NCI-H187 (cell line): ENCODE results near the gene ASB16.

ENCODE experiments used
- DNase-seq, 2 experiments: peaks; one replicate each; lab custom pipeline; 2025; lab: John Stamatoyannopoulos, UW

ASB16 gene

DNA sequence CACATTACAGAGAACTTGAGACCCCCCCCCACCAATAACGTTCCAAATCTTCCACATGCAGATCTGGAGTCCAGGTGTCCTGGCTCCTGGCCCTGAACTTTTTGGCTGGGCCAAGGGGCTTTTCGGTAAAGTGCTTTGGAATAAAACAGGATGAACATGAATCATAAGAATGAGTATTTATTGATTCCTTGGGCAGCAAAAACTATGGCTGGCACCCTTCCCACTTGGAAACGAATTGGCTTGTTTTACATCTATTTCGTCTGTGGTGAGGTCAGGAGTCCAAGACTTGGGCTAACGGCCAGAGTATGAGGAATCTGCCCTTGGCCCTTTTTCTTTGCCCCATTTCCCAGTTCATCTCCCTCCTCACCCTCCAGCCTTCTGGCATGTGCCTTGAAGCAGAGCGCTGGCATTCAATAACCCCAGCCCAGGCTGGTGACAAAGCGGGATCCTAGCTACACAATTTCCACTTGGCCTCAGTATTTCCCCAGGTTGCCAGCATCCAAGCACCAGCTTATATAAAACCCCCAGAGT is 53.1 kb downstream of the ASB16 start:
- DNase-seq: no peak
